Ishikawa (cell line): ENCODE results near the gene PDE6A.

Experiments used
- CEBPB ChIP-seq: IDR thresholded peaks from 2 replicates; pipeline ENCODE4 v1.6.1; 2012
- CREB1 ChIP-seq: IDR thresholded peaks from 2 replicates; pipeline ENCODE4 v1.6.1; 2012; ENCODE audit warnings: low read depth
- EGR1 ChIP-seq: IDR thresholded peaks from 2 replicates; pipeline ENCODE4 v1.6.1; 2012
- EP300 ChIP-seq: IDR thresholded peaks from 2 replicates; pipeline ENCODE4 v1.6.1; 2012; ENCODE audit warnings: borderline replicate concordance
- FOXM1 ChIP-seq: IDR thresholded peaks from 2 replicates; pipeline ENCODE4 v1.6.1; 2012; ENCODE audit warnings: low read depth, borderline replicate concordance
- MAX ChIP-seq: IDR thresholded peaks from 2 replicates; pipeline ENCODE4 v1.6.1; 2012
- NFIC ChIP-seq: IDR thresholded peaks from 2 replicates; pipeline ENCODE4 v1.6.1; 2012
- RAD21 ChIP-seq: IDR thresholded peaks from 2 replicates; pipeline ENCODE4 v1.6.1; 2012; ENCODE audit warnings: low read depth
- REST ChIP-seq: IDR thresholded peaks from 2 replicates; pipeline ENCODE4 v1.6.1; 2012; ENCODE audit warnings: low read depth, mild to moderate bottlenecking
- TAF1 ChIP-seq: IDR thresholded peaks from 2 replicates; pipeline ENCODE4 v1.6.1; 2012; ENCODE audit warnings: low read depth, mild to moderate bottlenecking
- TCF12 ChIP-seq: IDR thresholded peaks from 2 replicates; pipeline ENCODE4 v1.6.1; 2012; ENCODE audit warnings: low read depth
- TEAD4 ChIP-seq: IDR thresholded peaks from 2 replicates; pipeline ENCODE4 v1.6.1; 2012
- YY1 ChIP-seq: IDR thresholded peaks from 2 replicates; pipeline ENCODE4 v1.6.1; 2012; ENCODE audit warnings: low read depth
- ZBTB7A ChIP-seq: IDR thresholded peaks from 2 replicates; pipeline ENCODE4 v1.6.1; 2012; ENCODE audit warnings: low read depth
- TF ChIP-seq, protein P1 (sequence below): IDR thresholded peaks from 2 replicates; pipeline ENCODE4 v1.6.1; 2012

Gene PDE6A

GRCh38 chr5:149938791-149939358, 5.7 kb downstream of the PDE6A start:
- peak; percentile 14; the same call in 1 of the 2 replicates for TF ChIP-seq TCF12
- peak; percentile 69; the same call in 1 of the 2 replicates for TF ChIP-seq CEBPB
- no peak for TF ChIP-seq CREB1
- peak; percentile 8; the same call in 1 of the 2 replicates for TF ChIP-seq RAD21
- TF ChIP-seq REST = no peak
- TF ChIP-seq NFIC = no peak
- peak; percentile 74; the same call in 1 of the 2 replicates for TF ChIP-seq EP300
- TF ChIP-seq ZBTB7A = no peak
- no peak for TF ChIP-seq TAF1
- peak; percentile 74 for TF ChIP-seq TEAD4
- TF ChIP-seq YY1 = no peak
- peak; percentile 72 for TF ChIP-seq MAX
- TF ChIP-seq, protein P1, sequence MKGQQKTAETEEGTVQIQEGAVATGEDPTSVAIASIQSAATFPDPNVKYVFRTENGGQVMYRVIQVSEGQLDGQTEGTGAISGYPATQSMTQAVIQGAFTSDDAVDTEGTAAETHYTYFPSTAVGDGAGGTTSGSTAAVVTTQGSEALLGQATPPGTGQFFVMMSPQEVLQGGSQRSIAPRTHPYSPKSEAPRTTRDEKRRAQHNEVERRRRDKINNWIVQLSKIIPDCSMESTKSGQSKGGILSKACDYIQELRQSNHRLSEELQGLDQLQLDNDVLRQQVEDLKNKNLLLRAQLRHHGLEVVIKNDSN = 0 out of 2 replicates have a peak, but pooled peaks have one; percentile 13
- TF ChIP-seq FOXM1 = no peak; the same call in 1 of the 2 replicates
- no peak for TF ChIP-seq EGR1

- TF ChIP-seq REST (no peak), CEBPB (0 out of 2 replicates have a peak, but pooled peaks have one; percentile 40), NFIC (peak; percentile 97), CREB1 (no peak), RAD21 (no peak), ZBTB7A (0 out of 2 replicates have a peak, but pooled peaks have one; percentile 47), FOXM1 (peak; percentile 73), EGR1 (no peak), YY1 (peak; percentile 32; the same call in 1 of the 2 replicates), TAF1 (no peak), TCF12 (peak; percentile 86), MAX (no peak; the same call in 1 of the 2 replicates), EP300 (peak; percentile 91), TEAD4 (peak; percentile 93)
- TF ChIP-seq, protein P1 = no peak
These were observed 6.3 kb downstream of the PDE6A start for GRCh38 chr5:149938279-149938678.

DNA sequence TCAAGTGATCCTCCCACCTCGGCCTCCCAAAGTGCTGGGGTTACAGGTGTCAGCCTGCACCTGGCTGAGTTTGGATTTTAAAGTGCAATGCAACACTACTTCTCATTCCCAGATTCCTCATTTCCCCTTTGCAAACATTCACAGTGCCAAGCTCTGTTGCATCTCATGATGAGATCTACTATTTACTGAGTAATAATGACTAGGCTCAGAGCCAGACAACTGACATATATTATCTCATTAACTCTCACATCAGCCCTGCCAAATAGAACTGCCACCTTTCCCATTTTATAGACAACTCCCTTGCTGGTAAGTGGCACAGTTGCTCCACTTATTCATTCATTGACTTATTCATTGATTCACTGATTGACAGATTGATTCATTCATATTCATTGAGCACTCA, 7.0 kb downstream of the PDE6A start:
- peak; percentile 82 for TF ChIP-seq TEAD4
- no peak for TF ChIP-seq REST
- TF ChIP-seq MAX = peak; percentile 53
- peak; percentile 95 for TF ChIP-seq EP300
- TF ChIP-seq, protein P1 = no peak
- TF ChIP-seq RAD21 = 0 out of 2 replicates have a peak, but pooled peaks have one; percentile 5
- no peak for TF ChIP-seq CREB1
- peak; percentile 99 for TF ChIP-seq NFIC
- no peak for TF ChIP-seq YY1
- peak; percentile 76 for TF ChIP-seq CEBPB
- no peak for TF ChIP-seq EGR1
- peak; percentile 85 for TF ChIP-seq FOXM1
- TF ChIP-seq TAF1 = no peak
- TF ChIP-seq TCF12 = peak; percentile 98
- no peak; the same call in 1 of the 2 replicates for TF ChIP-seq ZBTB7A
